ENCODE data around the gene TSPAN15.
"Not testable (repeated sequence)": the region's sequence is repeated elsewhere in the genome, so short reads cannot be mapped to it uniquely, and the experiment has no call there.

Gene TSPAN15

DNA sequence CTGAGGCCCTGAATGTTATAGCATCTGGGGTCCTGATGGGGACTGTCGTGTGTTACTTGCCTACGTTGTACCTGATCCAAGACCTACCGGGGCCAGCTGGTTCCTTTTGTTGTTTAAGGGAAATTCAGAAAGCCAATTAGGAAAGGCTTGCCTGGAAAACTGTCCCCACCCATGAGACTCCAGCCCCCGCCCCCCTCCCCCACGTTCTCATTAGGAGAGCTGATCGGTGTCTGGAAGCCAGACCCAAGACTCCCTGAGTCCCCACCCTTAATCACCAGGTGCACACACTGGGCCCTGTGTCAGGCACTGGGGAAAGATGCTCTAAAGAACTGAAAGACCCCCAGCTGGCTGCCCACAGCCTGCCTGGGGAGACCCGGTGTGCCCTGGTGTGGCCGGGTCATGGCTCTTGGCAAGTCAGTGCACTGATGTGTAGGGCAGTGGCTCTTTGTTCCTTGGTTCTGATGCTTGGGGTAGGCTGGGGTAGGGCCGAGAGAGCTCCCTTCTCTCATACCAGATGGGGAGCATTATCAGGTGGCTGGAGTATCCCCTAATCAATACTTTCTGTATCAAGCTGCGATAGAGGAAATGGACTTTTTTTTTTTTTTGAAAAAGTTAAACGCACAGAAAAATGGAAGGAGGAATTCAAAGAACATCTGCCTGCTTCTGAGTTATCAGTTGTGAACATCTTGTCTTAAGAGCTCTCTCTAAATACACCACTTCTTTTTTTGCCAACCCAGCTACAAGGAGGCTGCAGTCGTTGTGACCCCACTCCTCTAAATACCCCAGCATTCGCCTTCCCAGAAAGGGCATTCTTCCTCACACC lies 16.9 kb downstream of the TSPAN15 start:
- no peak for DNase-seq

DNA sequence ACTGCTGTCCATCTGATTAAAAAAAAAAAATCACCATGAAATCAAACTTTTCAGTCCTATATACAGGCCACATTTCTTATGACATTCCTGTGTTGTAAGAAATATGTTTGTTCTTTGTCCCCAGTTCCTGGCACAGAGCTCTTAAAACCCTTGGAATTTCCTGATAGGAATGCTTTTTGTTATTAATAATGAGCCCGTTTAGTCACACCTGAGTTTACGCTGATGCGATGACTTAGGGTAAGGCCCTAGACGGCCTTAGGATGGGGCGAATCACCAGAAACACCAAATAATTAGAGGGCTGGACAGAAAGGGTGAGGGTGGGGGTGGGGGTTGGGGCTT lies 17.5 kb downstream of the TSPAN15 start:
- no peak for DNase-seq

DNA sequence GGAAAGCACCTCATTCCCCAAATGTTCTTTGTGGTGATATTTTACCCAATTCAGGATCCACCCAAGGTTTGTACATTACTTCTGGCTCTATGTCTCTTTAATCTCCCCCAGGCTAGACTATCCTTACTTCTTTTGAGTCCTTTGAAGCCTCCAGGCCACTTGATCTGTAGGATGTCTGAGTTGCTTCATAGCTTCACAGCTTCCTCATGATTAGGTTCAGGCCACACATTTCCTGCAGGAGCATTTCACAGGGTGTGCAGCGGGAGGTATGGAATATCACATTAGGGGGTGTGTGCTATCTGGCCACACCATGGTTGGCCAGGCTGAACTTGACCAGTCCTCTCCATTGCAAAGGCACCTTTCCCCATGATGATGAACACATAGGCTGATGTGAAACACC lies 18.7 kb downstream of the TSPAN15 start:
- no peak for DNase-seq

DNA sequence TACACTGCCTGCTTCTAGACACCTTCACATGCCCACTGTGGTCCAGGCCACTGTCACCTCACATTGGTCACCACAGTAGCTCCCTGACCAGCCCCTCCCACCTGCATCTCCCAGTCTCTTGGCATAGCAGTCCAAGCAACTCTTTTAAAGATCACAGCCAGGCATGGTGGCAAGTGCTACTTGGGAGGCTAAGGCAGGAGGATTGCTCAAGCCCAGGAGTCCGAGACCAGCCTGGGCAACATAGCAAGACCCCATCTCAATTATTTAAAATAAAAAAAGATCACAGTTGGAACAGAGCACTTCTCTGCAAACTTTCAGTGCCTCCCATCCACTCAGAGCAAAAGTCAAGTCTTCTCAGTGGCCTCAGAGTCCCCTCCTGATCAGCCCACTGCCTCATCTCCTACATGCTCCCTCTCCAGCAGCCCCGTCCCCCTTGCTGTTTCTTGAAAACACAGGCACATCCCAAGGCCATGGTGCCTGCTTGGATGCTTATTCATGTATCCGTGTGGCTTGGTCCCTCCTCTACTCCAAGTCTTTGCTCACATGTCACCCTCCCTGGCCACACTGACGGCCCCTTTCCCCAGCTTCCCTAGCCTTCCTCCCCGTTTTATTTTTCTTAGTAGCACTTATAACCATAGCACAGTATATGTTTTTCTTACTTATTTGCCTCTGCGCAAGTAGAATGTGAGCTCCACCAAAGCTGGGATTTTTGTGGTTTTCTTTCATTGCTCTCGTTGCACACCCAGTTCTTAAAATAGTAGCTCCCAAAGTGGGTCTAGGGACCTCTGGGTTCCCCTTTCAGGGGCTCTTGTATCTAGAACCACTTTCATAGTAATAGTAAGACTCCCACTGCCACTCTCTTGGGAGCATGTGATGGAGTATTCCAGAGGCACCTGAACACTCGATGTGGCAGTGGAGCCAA lies 19.5 kb downstream of the TSPAN15 start:
- no peak for DNase-seq

DNA sequence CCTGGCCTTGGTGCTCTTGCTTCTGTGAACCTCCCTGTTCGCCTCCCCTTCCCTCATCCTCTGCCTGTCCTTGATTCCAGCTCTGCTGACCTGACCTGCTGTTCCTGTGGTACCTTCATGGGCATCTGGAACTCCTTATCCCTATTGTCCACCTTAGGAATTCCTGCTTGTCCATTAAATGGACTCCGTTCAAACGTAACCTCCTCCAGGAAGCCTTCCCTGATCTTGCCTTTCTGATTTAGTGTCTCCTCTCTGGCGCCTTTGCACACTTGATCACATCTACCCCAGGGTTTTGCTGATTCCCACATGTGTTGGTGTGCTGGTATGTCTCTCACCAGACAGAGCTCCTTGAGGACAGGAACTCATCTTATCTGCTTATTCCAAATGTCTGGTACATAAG lies 20.9 kb downstream of the TSPAN15 start:
- DNase-seq: no peak

DNA sequence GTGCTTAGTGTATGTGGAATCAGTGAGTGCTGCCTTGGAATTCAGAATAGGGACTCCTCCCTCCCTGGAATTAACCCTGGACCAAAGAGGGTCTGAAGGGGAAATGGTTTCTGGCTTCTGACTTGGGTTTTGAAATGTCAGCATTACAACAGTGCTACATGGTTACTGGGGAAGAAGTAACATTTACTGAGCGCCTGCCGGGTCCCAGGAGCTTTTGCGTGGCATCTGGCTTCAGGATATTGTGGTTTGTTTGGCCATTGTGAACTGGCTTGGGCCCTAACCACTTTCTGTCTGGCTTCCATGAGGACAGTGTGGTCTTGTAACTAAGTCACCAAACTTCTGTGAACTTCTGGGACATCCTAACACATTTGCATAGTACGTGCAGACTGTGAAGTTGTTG lies 21.3 kb downstream of the TSPAN15 start:
- no peak for DNase-seq

DNA sequence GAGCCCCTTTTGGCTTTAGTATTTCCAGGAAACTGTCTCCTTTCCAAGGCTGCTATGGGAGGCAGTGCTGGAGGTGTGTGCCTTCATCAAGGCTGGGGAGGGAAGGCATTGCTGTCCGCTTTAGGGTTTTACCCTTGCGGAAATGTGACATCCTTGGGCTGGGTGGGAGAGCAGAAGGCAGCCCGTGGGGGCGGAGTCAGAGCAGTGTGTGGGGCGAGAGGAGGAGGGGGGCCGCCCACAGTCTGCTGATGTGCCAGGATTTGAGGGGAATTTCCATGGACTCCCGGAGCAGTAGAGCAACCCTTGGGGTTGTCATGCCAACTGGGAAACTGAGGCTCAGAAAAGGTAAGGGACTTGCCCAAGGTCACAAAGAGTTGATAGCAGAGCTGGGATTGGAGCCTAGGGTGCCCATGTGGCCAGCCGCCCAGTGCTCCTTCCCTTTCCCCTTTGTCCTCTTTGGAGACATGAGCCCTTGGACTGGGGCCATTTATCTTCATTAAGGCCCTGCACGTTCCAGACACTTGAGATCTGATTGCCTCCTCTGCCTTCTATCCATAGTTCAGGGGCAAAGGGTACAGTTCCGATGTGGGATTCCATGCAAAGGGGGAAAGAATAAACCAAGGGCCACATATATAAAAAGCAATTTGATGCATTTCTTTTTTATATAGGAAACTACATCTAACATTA lies 22.2 kb downstream of the TSPAN15 start:
- DNase-seq: no peak

DNA sequence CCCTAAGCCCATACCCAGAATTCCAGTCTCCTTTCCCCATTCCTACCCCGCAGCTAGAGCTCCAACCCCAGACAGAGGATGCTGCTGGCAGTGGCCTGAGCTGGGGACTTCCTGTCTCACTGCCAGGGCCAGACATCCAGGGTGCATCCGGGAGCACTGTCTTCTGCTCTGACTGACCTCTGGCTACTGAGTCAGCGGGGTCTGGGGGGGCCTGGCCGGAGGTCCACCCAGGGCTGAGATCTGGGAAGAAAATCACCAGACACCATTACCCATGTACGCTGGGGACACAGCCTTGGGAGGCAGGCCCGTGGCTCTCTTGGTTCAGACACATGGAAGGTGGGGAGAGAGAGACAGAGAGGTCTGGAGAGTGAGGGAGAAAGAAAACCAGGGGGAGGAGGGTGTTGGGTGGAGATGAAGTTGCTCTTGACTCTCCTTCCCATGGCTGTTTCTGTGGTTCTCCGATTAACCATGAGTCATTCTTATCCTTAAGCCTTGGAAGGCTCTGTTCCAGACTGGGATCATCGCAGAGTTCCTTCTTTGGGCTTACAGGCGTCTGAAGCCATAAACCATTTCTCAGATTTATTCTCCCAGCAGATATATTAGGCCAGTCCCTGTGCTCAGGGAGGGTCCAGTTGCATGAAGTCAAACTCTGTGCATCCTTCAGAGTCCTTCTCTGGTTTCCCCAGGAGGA lies 23.6 kb downstream of the TSPAN15 start:
- DNase-seq: peak; percentile 87

DNA sequence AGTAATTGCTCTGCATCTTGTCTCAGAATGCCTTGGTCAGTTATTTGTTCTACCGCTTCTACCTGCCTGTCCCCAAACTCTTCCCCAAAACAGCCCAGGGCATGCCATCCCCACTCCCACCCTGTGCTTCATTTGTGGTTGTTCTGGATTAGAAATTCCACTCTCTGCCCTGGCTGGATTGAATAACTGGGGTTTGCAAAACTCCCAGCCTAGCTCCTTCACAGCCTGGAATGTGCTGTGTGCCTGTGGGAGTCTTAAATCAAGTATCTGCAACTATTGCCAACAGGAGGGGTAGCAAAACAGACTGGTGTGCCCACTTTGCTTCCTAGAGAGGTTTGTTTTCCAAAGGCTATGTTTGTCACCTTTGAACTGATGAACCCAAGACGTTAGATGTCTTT lies 24.2 kb downstream of the TSPAN15 start:
- peak; percentile 48 for DNase-seq

DNA sequence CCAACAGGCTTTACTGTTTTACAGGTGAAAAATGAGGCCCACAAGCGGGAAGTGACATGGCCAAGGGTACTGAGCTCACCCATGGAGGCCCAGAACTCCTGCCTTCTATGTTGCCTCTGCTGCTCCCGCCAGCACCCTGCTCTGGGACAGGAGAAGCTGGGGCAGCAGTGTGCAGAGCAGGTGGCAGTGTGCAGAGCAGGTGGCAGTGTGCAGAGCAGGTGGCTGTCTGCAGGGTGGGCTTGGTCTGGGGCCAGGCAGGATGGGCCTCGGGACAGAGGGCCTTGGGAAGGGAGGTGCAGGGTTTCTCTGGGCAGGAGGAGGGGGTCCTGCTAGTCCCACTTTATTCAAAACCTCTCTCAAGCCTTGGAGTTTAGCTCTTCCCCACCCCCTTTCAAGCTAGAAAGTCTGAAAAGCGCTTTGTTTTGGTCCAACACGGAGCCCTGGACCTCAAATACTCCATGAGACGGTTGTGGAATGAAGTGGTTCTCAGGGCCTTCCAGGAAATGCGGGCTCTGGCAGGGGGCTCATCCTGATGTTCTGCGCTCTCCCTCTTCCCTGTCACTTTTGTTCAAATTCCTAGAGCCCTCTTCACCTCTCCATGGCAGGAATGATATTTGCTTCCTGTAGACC lies 26.8 kb downstream of the TSPAN15 start:
- no peak for DNase-seq

DNA sequence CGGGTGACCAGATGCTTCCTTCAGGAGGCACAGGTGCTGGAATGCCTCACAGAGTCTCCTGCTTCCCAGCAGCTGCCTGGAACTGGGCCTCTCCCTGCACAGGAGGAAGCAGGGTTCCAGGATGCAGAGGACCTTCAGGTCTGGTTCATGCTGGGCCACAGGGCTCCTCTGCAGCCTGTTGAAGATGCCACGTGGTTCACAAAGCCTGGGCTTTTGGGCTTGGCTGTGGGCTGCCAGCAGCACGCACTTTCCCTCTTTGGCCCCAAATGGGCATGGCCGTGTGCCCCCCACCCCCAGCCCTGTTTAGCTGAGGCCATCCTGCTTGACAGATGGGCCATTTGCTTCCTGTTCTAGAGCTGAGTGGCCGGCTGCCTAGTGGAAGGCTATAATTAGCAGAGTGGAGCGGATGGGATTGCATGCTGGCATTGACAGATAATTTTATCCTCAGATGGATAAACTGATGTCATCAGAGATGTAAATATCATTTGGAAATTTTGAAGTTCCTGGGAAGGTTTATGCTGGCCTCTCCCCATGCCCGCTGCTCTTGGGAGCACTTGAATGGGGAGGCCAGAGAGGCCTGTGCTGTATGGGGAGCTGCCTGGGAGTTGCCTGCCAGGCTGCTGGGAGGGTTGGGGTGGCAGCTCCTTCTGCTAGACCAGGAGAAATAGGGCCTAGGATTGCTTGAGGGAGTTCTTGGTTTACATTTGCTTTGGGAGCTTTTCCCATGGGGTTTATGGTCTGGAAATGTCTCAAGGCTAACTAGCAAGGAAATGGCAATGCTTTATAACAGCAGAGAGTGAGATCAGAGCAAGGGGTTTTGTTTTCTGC lies 28.2 kb downstream of the TSPAN15 start:
- peak; percentile 44 for DNase-seq

DNA sequence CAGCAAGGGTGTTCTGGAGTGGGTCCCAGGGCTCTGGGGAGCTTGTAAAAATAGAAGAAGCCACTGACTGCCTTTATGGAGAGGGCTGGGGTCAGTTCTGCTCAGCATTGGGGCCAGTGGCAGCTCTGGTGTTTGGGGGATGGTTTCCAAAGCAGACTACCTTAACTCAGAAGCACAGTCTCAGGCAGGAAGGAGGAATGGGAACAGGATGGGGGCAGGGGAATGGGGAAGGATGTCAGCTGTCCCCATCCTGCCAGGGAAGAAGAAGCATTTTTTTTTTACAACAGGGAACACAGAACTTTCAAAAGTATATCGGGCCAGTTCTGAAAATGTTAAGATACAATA lies 28.8 kb downstream of the TSPAN15 start:
- no peak for DNase-seq

DNA sequence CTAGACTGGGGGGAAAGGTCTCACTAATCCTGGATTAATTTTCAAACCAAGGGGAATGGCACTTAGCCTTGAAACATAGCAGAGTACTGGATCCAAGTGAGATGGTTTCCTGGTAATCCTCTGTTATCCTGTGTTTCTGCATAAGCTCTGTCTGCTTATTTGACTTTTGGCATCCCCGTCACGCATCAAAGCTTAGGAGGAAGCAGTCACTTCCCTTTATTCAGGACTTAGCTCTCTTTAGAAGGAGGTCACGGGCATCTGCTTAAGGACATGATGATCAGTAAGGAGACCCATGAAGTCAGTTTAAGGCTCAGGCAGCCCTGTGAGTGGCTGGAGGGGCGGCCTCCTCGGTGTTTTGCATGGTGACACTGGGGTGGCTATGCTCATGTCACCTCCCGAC lies 30.0 kb downstream of the TSPAN15 start:
- no peak for DNase-seq

DNA sequence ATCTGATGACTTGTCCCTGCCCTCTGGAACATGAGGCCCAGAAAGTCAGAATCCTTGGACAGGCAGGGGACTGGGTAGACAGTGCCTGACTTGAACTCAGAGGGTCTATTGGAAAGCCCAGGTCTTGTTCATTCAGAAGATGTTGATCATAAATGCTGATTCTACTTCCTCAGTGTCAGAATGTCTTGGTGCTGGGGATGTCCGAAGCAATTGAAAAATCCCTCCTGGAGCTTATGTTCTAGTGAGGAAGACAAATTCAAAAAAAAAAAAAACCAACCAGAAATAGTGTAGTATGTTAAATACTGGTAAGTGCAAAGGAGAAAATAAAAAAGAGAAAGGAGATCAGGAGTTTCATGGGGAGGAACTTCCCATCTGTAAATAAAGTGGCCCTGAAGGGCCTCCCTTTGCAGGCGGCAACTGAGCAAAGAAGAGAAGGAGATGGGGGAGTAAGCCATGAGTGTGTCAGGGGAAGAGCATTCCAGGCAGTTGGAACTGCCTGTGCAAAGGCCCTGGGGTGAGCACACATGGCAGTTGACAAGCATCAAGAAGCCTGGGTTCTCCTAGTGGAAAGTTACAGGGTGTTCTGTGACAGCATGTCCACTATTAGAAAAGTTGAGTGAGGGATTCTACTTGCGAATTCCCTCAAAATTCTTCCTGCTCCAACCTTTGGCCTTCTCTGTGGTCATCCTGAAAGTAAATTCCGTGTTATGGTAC lies 30.7 kb downstream of the TSPAN15 start:
- DNase-seq: no peak

DNA sequence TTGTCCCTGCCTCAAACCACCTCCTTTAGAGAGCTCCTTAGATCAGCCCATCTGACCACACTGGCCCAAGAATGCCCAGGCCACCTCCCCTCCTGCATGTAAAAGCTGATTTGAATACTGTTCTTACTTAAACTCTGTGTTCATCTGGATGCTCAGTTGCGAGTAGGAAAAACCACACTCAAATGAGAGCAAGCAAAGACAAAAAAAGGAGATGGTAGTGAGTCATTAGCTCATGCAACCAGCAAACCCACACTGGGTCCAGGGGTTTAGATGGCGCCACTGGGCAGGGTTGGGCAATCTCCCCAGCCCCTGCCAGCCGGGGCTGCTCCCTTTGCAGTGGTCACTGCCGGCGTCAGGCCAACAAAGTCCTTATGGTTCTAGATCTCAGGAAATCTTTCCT lies 32.7 kb downstream of the TSPAN15 start:
- DNase-seq: no peak

DNA sequence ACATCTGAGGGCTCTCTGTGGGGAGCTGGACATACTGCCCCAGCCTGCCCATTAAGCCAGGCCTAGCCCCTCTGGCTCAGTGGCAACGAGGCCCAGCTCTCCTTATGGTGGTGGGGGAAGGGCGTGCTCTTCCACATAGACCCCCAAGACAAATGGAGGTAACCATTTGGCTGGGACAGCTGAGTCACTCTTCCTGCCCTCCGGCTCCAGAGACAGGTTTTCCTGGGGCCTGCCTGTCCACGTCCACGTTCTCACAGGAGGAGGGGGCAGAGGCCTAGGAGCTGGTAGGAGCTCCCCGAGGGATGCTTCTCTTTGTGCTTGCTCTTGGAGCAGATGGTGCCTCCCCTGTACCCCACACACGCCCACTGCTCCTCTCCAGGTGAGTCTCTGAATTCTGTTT lies 33.5 kb downstream of the TSPAN15 start:
- DNase-seq: no peak

DNA sequence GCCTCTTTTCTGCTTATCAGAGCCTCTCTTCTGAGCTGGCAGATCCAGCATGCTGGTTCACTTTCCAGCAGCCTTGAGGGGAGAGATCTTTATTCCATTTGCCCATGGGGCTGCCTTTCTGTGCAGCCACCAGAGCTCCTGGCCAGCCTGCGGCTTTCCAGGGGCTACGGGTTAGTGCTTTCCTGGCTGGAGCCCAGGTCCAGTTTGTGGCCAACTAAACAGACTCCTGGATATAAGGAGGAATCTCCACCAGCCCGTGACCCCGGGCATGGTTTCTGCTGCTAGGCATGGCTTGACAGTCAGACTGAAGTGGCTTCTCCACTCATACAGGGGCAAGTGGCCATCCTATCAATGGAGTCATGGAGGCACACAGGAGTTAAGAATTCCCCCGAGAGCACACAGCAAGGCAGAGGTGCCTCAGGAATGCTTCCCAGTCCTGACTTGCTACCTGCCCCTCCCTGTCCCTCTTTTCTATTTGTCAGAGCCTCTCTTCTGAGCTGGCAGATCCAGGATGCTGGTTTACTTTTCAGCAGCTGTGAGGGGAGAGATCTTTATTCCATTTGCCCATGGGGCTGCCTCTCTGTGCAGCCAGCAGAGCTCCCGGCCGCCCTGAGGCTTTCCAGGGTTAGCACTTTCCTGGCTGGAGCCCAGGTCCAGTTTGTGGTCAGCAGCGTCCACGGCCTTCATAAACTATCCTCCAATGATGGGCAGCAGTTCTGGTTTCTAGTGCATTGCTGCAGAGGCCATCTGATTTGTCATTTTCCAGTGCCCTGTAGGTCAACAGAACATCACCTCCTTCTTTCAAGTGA lies 35.9 kb downstream of the TSPAN15 start:
- no peak for DNase-seq

DNA sequence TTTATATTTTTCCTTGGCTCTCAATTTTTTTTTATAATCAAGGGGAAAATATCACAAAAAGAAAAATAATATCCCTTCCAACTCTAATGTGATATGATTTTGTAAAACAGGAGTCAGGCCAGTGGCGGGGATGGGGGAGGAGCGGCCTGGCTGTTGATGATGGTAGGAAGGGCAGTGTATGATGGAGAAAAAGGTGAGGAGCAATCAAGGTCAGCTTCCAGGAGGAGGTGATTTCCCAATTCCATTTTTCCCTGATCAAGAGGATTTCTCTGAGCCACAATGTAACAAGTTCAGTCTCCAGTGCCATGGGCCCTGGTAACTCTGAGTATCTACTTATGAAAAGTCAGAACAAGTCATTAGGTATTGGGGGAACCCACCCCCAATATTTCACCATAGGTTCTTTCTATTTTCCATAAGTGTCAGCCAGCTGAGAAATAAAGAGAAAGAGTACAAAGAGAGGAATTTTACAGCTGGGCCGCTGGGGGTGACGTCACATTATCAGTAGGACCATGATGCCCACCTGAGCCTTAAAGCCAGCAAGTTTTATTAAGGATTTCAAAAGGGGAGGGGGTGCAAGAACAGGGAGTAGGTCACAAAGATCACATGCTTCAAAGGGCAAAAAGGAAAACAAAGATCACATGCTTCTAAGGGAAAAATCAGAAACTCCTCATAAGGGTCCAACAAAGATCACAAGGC lies 37.0 kb downstream of the TSPAN15 start:
- not testable (repeated sequence) for DNase-seq

DNA sequence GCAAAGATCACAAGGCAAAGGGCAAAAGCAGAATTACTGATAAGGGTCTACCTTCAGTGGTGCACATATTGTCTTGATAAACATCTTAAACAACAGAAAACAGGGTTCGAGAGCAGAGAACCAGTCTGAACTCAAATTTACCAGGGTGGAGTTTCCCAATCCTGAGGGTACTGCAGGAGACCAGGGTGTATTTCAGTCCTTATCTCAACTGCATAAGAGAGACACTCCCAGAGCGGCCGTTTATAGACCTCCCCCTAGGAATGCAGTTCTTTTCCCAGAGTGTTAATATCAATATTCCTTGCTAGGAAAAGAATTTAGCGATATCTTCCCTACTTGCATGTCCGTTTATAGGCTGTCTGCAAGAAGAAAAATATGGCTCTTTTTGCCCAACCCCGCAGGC lies 37.6 kb downstream of the TSPAN15 start:
- DNase-seq: not testable (repeated sequence)

Data from fibroblast of upper back skin (primary cell).